CD14-positive monocyte (primary cell): ENCODE measurements around the gene GPR148. TPM values are rescaled to one million over a fixed set of nuclear protein-coding genes. Genes with fewer than 3 reads are reported as not detected.
"Not testable (repeated sequence)": the region's sequence is repeated elsewhere in the genome, so short reads cannot be mapped to it uniquely, and the experiment has no call there.

Experiments used
- DNase-seq, 3 donors: peaks; one replicate each; pipeline ENCODE4 v3.0.0-alpha.2; 2011 to 2022
- H2AFZ ChIP-seq: 2 replicates; pipeline ENCODE4 v1.6.0; 2012; ENCODE audit warnings: mild to moderate bottlenecking, low read depth, low read length, inconsistent platforms; ENCODE audit not compliant: insufficient read depth, poor library complexity, severe bottlenecking
- H3K27ac ChIP-seq, 2 donors: 1 replicate in 1 of 2; 2 replicates in 1 of 2; pipeline ENCODE4 v1.5.1; 2012 to 2013; ENCODE audit warnings: low read length in 2 of 2, control low read depth in 1 of 2, inconsistent platforms in 1 of 2, low read depth in 1 of 2, mild to moderate bottlenecking in 1 of 2
- H3K27me3 ChIP-seq, 2 donors: one replicate each; pipeline versions ENCODE4 v1.6.0 to v1.6.1; 2011 to 2013; ENCODE audit warnings: low read length in 2 of 2; ENCODE audit not compliant: control insufficient read depth in 2 of 2, insufficient read depth in 2 of 2
- H3K36me3 ChIP-seq, 2 donors: replicated peaks in 1 of 2; 1 replicate in 1 of 2; 2 replicates in 1 of 2; pipeline versions ENCODE4 v1.5.1 to v1.6.1; 2012 to 2013; ENCODE audit warnings: low read length in 2 of 2, control low read depth in 1 of 2, inconsistent platforms in 1 of 2, mild to moderate bottlenecking in 1 of 2; ENCODE audit not compliant: insufficient read depth in 2 of 2, control insufficient read depth in 1 of 2
- H3K4me1 ChIP-seq, 2 donors: 1 replicate in 1 of 2; 2 replicates in 1 of 2; pipeline versions ENCODE4 v1.5.1 to v1.6.1; 2012 to 2013; ENCODE audit warnings: low read length in 2 of 2, control low read depth in 1 of 2, inconsistent platforms in 1 of 2, mild to moderate bottlenecking in 1 of 2, moderate library complexity in 1 of 2; ENCODE audit not compliant: insufficient read depth in 2 of 2, control insufficient read depth in 1 of 2
- H3K4me2 ChIP-seq: replicated peaks from 2 replicates; pipeline ENCODE3; 2012; ENCODE audit warnings: low read length, moderate library complexity, mild to moderate bottlenecking; ENCODE audit not compliant: poor library complexity, severe bottlenecking; ENCODE audit errors: extremely low read depth
- H3K4me3 ChIP-seq, 3 experiments: fragments of 200-600 bp in 1 of 3; sonication (generic) in 1 of 3; replicated peaks in 1 of 3; 1 replicate in 2 of 3; 2 replicates in 1 of 3; pipeline ENCODE4 v1.5.1; 2011 to 2013; ENCODE audit warnings: low read length in 3 of 3, mild to moderate bottlenecking in 3 of 3, control low read depth in 2 of 3, low read depth in 2 of 3, inconsistent platforms in 1 of 3, moderate library complexity in 1 of 3
- H3K79me2 ChIP-seq: 2 replicates; pipeline ENCODE4 v1.6.0; 2012; ENCODE audit warnings: mild to moderate bottlenecking, control low read depth, inconsistent platforms, low read length, moderate library complexity; ENCODE audit not compliant: insufficient read depth
- H3K9ac ChIP-seq: 2 replicates; pipeline ENCODE4 v1.6.0; 2017; ENCODE audit warnings: low read length, mild to moderate bottlenecking; ENCODE audit not compliant: insufficient read depth, poor library complexity, severe bottlenecking
- H3K9me3 ChIP-seq, 2 donors: replicated peaks in 1 of 2; 1 replicate in 1 of 2; 2 replicates in 1 of 2; pipeline versions ENCODE4 v1.5.1 to v1.6.1; 2012 to 2013; ENCODE audit warnings: low read length in 2 of 2, control low read depth in 1 of 2; ENCODE audit not compliant: control insufficient read depth in 1 of 2, insufficient read depth in 1 of 2
- H4K20me1 ChIP-seq: 2 replicates; pipeline ENCODE4 v1.6.0; 2012; ENCODE audit warnings: mild to moderate bottlenecking, low read length, control low read depth, moderate library complexity; ENCODE audit not compliant: insufficient read depth
- H3K27ac Mint-ChIP-seq, 7 donors: one replicate each; pipeline ENCODE4 v1.8.0; 2020; ENCODE audit warnings: mild to moderate bottlenecking in 7 of 7, mixed read lengths in 7 of 7, moderate library complexity in 6 of 7, inconsistent platforms in 2 of 7
- H3K27me3 Mint-ChIP-seq, 3 donors: one replicate each; pipeline ENCODE4 v1.8.0; 2021 to 2022; ENCODE audit warnings: low read depth in 3 of 3, mild to moderate bottlenecking in 3 of 3, mixed read lengths in 3 of 3, moderate library complexity in 3 of 3, inconsistent platforms in 1 of 3
- H3K36me3 Mint-ChIP-seq, 2 donors: one replicate each; pipeline ENCODE4 v1.8.0; 2020; ENCODE audit warnings: mixed read lengths in 2 of 2, inconsistent platforms in 1 of 2, mild to moderate bottlenecking in 1 of 2
- H3K4me1 Mint-ChIP-seq: one replicate; pipeline ENCODE4 v1.8.0; 2020; ENCODE audit warnings: mild to moderate bottlenecking, mixed read lengths
- H3K4me3 Mint-ChIP-seq, 2 donors: one replicate each; pipeline ENCODE4 v1.8.0; 2020; ENCODE audit warnings: mild to moderate bottlenecking in 2 of 2, mixed read lengths in 2 of 2, moderate library complexity in 1 of 2
- H3K9me3 Mint-ChIP-seq, 7 donors: one replicate each; pipeline ENCODE4 v1.8.0; 2020 to 2022; ENCODE audit warnings: mixed read lengths in 7 of 7, mild to moderate bottlenecking in 6 of 7, moderate library complexity in 6 of 7, inconsistent platforms in 2 of 7
- CTCF ChIP-seq: fragments of 200-600 bp; IDR thresholded peaks from one replicate; pipeline ENCODE4 v1.8.0; 2022; ENCODE audit warnings: antibody characterized with exemption, mild to moderate bottlenecking
- WGBS: methylation state at CpG from one replicate; pipeline ENCODE4 v1.1.5; 2013; ENCODE audit warnings: missing lambda C conversion rate; ENCODE audit not compliant: insufficient coverage; 5-methylcytosine and 5-hydroxymethylcytosine counted together
- intact Hi-C, 2 donors: fragments of 100-400 bp; cut with micrococcal nuclease; formaldehyde crosslinking; loops; one replicate each; pipeline versions ENCODE4 v1.15.0 to v1.15.1; 2023
- polyA plus RNA-seq, 3 donors: library from polyadenylated mRNA; depleted of rRNA in 1 of 3; unstranded in 2 of 3; stranded (reverse) in 1 of 3; fragments of 300-500 nt in 2 of 3; fragments of >200 nt in 1 of 3; fragmentation: Illumina TruSeq in 2 of 3; gene quantifications; 1 replicate in 2 of 3; 2 replicates in 1 of 3; pipeline ENCODE4 v1.2.3, GENCODE V29; 2012 to 2021

GPR148 gene
- polyA plus RNA-seq, 3 donors, result not detected

GRCh38 chr2:130703250-130703649 is 25.6 kb upstream of the GPR148 start:
- H3K9ac ChIP-seq, H3K9me3 ChIP-seq, intact Hi-C loops, H3K79me2 ChIP-seq, H3K36me3 Mint-ChIP-seq, H3K27me3 Mint-ChIP-seq, H3K4me1 Mint-ChIP-seq, H3K27me3 ChIP-seq, H3K9me3 Mint-ChIP-seq, H4K20me1 ChIP-seq, H2AFZ ChIP-seq, H3K27ac Mint-ChIP-seq, H3K4me3 ChIP-seq, H3K4me1 ChIP-seq, H3K4me2 ChIP-seq, DNase-seq, H3K4me3 Mint-ChIP-seq, H3K27ac ChIP-seq, H3K36me3 ChIP-seq: not testable (repeated sequence)
- no CpG with 5 or more reads among the region's 3 CpGs for WGBS

GRCh38 chr2:130714795-130715194 is 14.1 kb upstream of the GPR148 start:
- intact Hi-C loops, H3K27ac Mint-ChIP-seq, H3K36me3 Mint-ChIP-seq, DNase-seq, H3K4me1 Mint-ChIP-seq, H3K36me3 ChIP-seq, H3K4me3 ChIP-seq, H2AFZ ChIP-seq, H3K9me3 ChIP-seq, H3K79me2 ChIP-seq, H3K27ac ChIP-seq, H3K27me3 ChIP-seq, H3K4me1 ChIP-seq, H3K27me3 Mint-ChIP-seq, H3K9me3 Mint-ChIP-seq, H3K9ac ChIP-seq, H3K4me3 Mint-ChIP-seq, H3K4me2 ChIP-seq, H4K20me1 ChIP-seq: not testable (repeated sequence)
- no CpG with 5 or more reads among the region's 2 CpGs for WGBS

GRCh38 chr2:130720036-130720435 is 8.8 kb upstream of the GPR148 start:
- Histone ChIP-seq H3K9me3 (peaks cover 0 to 3% of the 10 kb centered on the region in 2 donors), H4K20me1 (no peaks in the 10 kb centered on the region), H3K4me3 (no peak overlapping the region), H2AFZ (no peak overlapping the region), H3K4me1 (no peaks in the 10 kb centered on the region), H3K9ac (no peak overlapping the region), H3K79me2 (no peaks in the 10 kb centered on the region), H3K27me3 (no peaks in the 10 kb centered on the region), H3K27ac (no peak overlapping the region), H3K36me3 (no peaks in the 10 kb centered on the region), H3K4me2 (no peak overlapping the region)
- TF ChIP-seq CTCF, result no peak
- Mint-ChIP-seq H3K36me3 (no peaks in the 10 kb centered on the region), H3K27ac (no peak overlapping the region), H3K4me1 (no peaks in the 10 kb centered on the region), H3K4me3 (no peak overlapping the region), H3K27me3 (peaks cover 0 to 1% (median 1%) of the 10 kb centered on the region in 3 donors), H3K9me3 (peaks cover 2 to 11% (median 3%) of the 10 kb centered on the region in 7 donors)
- 96% methylated on average over 7 of the region's 8 CpGs for WGBS
- no peak for DNase-seq
- intact Hi-C loops, result no loop called here
